AG04450 (cell line): Measurements from ENCODE around the gene DENND4C. TPM values are rescaled to one million over a fixed set of nuclear protein-coding genes. Genes with fewer than 3 reads are reported as not detected.

Experiments
- CTCF ChIA-PET: fragments of 300-600, 350-600 bp; formaldehyde crosslinking; extraction: SDS; loops from one replicate; lab custom pipeline; 2022; ENCODE audit warnings: antibody characterized with exemption, inconsistent platforms; lab: Charles Lee
- POLR2A ChIA-PET: fragments of 350-600 bp; formaldehyde crosslinking; extraction: SDS; loops from one replicate; lab custom pipeline; 2021; ENCODE audit warnings: antibody characterized with exemption, inconsistent platforms; lab: Yijun Ruan, JAX
- DNase-seq: peaks from one replicate; pipeline ENCODE4 v3.0.0-alpha.2; 2011; ENCODE audit warnings: low read depth, low spot score
- H3K27ac ChIP-seq: one replicate; pipeline ENCODE4 v1.5.1; 2012; ENCODE audit warnings: low read depth, low read length, control low read depth
- H3K27me3 ChIP-seq: one replicate; pipeline ENCODE4 v1.6.0; 2012; ENCODE audit warnings: low read length; ENCODE audit not compliant: control insufficient read depth, insufficient read depth
- H3K4me3 ChIP-seq: 2 replicates; pipeline ENCODE4 v1.5.1; 2011; ENCODE audit warnings: mild to moderate bottlenecking, low read depth, low read length, control low read depth
- H3K9me3 ChIP-seq: 2 replicates; pipeline ENCODE4 v1.5.1; 2012; ENCODE audit warnings: low read length; ENCODE audit not compliant: control insufficient read depth, insufficient read depth
- polyA plus RNA-seq: library from polyadenylated mRNA; depleted of rRNA; stranded (reverse); fragments of >200 nt; gene quantifications from 2 replicates; pipeline ENCODE4 v1.2.3, GENCODE V29; 2011
- TF ChIP-seq, protein P1 (sequence below): IDR thresholded peaks from 2 replicates; pipeline ENCODE4 v1.5.1; 2011; ENCODE audit warnings: low read depth, low read length, control low read depth, inconsistent platforms

DENND4C gene
- polyA plus RNA-seq, 1 experiment: 27.9 TPM

DNA sequence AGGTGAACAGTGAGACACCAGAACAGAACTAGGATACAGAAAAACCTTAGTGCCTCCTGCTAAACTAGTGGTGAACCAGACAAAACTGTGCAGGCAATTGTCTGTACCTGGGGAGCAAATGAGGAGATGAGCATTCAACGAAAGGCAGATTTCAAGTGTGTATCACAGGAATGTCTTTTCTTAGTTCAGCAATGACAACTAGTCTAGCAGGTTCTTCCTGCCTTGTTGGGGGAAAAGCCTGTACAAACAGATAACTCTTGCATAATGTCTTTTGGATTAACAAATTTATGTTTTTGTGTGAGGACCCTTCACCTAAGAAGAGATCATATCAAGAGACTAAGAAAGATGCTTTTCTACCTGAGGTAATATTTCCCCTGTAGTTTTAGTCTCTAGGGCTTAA, 21.8 kb upstream of the DENND4C start:
- POLR2A ChIA-PET: no interaction called here
- Histone ChIP-seq H3K4me3 (no peak overlapping the region), H3K9me3 (no peaks in the 10 kb centered on the region), H3K27ac (no peak overlapping the region), H3K27me3 (no peaks in the 10 kb centered on the region)
- no peak for DNase-seq
- CTCF ChIA-PET: interaction anchor here (1.1 kb wide), 1 partner anchor 34 kb away, joined by 4 read pairs; no protein-coding TSS in a partner anchor
- TF ChIP-seq, protein P1, sequence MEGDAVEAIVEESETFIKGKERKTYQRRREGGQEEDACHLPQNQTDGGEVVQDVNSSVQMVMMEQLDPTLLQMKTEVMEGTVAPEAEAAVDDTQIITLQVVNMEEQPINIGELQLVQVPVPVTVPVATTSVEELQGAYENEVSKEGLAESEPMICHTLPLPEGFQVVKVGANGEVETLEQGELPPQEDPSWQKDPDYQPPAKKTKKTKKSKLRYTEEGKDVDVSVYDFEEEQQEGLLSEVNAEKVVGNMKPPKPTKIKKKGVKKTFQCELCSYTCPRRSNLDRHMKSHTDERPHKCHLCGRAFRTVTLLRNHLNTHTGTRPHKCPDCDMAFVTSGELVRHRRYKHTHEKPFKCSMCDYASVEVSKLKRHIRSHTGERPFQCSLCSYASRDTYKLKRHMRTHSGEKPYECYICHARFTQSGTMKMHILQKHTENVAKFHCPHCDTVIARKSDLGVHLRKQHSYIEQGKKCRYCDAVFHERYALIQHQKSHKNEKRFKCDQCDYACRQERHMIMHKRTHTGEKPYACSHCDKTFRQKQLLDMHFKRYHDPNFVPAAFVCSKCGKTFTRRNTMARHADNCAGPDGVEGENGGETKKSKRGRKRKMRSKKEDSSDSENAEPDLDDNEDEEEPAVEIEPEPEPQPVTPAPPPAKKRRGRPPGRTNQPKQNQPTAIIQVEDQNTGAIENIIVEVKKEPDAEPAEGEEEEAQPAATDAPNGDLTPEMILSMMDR: no peak

DNA sequence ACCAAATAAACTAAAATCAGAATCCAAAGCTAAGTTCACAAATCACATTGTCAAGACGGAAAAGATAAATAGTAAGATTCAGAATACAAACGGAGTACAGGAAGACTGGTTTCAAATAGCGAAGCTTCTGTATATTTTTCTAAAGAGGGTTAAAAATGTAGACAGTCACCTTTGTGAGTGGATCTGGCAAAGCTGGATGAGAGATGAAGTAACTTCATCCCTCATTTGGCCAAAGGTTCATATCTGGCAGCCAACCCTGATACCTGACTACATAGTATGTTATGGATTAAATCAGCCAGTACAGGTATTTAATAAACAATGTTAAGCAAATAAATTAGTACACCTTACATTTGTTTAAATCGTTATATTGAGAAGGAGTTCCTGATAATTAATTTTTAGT, 21.3 kb upstream of the DENND4C start:
- POLR2A ChIA-PET: no interaction called here
- Histone ChIP-seq H3K27me3 (no peaks in the 10 kb centered on the region), H3K27ac (no peak overlapping the region), H3K9me3 (no peaks in the 10 kb centered on the region), H3K4me3 (no peak overlapping the region)
- TF ChIP-seq, protein P1: no peak
- CTCF ChIA-PET: interaction anchor here (0.5 to 1.1 kb wide), 2 partner anchors 35 to 62 kb away, joined by 4 read pairs; no protein-coding TSS in a partner anchor
- DNase-seq: no peak

DNA sequence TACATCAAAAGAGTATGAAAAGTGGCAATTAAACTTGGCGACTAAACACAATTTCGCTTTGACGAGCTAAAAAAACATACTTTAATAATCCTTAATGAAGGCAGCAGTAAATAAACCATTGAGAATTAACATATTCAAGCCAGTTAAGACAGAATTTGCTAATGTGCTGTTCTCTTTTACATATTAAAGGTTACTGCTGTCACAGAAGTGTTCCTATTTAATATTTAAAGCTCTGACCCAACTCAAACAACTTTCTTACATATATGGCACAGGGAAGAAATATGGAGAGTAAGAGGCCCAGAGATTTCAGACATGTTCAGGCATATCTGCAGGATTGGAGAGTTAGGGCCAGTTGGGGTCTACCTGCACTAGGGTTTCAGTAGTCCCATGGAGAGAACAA, 16.7 kb upstream of the DENND4C start:
- no peak overlapping the region for H3K4me3 ChIP-seq
- ChIA-PET POLR2A (interaction anchor here (0.7 kb wide), 1 partner anchor 164 kb away, joined by 3 read pairs; no protein-coding TSS in a partner anchor), CTCF (interaction anchor here (0.7 kb wide), 1 partner anchor 251 kb away, joined by 5 read pairs; no protein-coding TSS in a partner anchor)
- DNase-seq: no peak
- H3K27me3 ChIP-seq: peaks cover 2% of the 10 kb centered on the region
- TF ChIP-seq, protein P1: no peak
- H3K27ac ChIP-seq: no peak overlapping the region
- no peaks in the 10 kb centered on the region for H3K9me3 ChIP-seq

DNA sequence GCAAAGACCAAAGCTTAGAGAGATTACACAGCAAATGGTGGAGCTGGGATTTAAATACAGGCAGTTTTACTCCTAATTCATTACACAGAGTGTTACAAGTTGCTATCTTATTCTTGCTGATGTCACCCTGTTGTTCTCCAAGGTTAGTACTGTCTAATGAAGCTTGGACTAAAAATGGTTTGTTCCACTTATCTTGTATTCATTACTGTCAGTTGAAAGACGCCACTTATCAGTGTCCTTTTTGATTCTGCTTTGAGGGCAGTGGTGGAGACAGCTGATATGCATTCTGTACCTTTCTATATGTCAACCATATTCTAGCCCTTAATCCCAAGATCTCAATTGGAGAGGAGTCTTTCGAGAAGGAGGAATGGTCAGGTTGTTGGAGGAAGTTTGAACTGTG, 14.0 kb upstream of the DENND4C start:
- Histone ChIP-seq H3K27me3 (peaks cover 2% of the 10 kb centered on the region), H3K4me3 (no peak overlapping the region), H3K27ac (no peak overlapping the region), H3K9me3 (no peaks in the 10 kb centered on the region)
- TF ChIP-seq, protein P1: no peak
- ChIA-PET POLR2A (no interaction called here), CTCF (no interaction called here)
- DNase-seq: no peak

DNA sequence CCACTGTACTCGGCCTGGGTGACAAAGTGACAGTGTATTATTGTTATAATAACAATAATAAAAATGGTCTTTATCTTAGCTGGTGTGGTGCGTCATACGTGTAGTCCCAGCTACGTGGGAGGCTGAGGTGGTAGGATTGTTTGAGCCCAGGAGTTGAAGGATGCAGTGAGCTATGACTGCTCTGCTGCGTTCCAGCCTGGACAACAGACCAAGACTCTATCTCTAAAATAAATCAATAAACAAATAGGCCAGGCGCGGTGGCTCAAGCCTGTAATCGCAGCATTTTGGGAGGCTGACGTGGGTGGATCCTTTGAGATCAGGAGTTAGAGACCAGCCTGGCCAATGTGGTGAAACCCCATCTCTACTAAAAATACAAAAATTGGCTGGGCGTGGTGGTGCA, 9.2 kb upstream of the DENND4C start:
- ChIA-PET POLR2A (no interaction called here), CTCF (no interaction called here)
- H3K9me3 ChIP-seq: no peaks in the 10 kb centered on the region
- H3K27me3 ChIP-seq: no peaks in the 10 kb centered on the region
- TF ChIP-seq, protein P1: no peak
- no peak for DNase-seq
- H3K4me3 ChIP-seq: no peak overlapping the region
- no peak overlapping the region for H3K27ac ChIP-seq
